DOHH2 (cell line): ENCODE data around the gene TMEM123.
"Not testable (repeated sequence)": the region's sequence is repeated elsewhere in the genome, so short reads cannot be mapped to it uniquely, and the experiment has no call there.

Source experiments
- CTCF ChIP-seq: fragments of 200-600 bp; sonication (generic); IDR thresholded peaks from one replicate; pipeline ENCODE4 v1.5.1; 2014; ENCODE audit warnings: antibody characterized with exemption, mild to moderate bottlenecking, low read depth, low read length; ENCODE audit not compliant: poor library complexity, severe bottlenecking
- EZH2phosphoT487 ChIP-seq: fragments of 200-600 bp; sonication (generic); IDR thresholded peaks from 2 replicates; pipeline ENCODE4 v1.6.1; 2017; ENCODE audit warnings: borderline replicate concordance, mild to moderate bottlenecking, antibody characterized with exemption, low read length, moderate library complexity, mixed read lengths

GRCh38 chr11:102432560-102432959 is 20.0 kb downstream of the TMEM123 start:
- TF ChIP-seq CTCF, EZH2phosphoT487: not testable (repeated sequence)
